Fibroblast of skin of left biceps (primary cell): Measurements from ENCODE around the gene EIF3I.

Experiments used
- DNase-seq, 2 experiments: peaks; one replicate each; pipeline ENCODE4 v3.0.0-alpha.2; 2013; ENCODE audit warnings: low read depth in 2 of 2

Gene EIF3I

DNA sequence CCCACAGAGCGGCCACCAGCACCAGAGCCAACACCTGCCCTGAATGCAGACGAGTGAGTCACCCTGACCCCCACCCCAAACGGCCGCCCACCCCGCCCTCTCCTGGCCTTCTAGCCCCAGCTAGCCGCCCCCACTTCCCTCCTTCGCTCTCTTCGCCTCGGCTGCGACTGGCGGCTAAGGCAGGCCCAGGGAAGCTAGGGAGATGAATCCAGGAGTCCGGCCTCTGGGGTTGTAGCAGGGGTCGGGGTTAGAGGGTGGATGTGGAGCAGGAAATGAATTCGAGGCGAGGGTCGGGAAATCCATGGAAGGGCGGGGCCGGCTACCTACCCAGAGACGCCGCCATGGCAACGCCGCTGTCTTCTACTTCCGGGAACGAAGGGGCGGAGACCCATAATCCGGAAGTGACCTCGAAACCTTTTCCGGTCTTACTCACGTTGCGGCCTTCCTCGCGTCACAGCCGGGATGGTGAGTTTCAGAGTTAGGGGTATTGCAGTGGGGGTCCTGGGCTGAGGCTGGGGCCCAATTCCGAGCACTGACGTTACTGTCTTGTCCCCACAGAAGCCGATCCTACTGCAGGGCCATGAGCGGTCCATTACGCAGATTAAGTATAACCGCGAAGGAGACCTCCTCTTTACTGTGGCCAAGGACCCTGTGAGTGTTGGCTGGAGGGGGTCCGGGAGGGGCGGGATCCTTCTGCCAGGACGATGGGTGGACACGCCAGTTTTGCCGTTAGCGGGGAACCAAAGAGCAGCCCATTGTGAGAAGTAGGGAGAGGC lies at the start of gene EIF3I, which contains the start of gene TMEM234:
EIF3I (plus strand) TSS at position 428 of the 776 bp plus-strand sequence; CDS start at position 463, 35 bp downstream.
TMEM234 (minus strand) TSS at position 374 of the 776 bp plus-strand sequence; CDS start at position 343, 31 bp downstream.
- peak; percentile 64 to 74 for DNase-seq

- no peak for DNase-seq
Measured at GRCh38 chr1:32172621-32173245, 49.5 kb upstream of the EIF3I start.

DNA sequence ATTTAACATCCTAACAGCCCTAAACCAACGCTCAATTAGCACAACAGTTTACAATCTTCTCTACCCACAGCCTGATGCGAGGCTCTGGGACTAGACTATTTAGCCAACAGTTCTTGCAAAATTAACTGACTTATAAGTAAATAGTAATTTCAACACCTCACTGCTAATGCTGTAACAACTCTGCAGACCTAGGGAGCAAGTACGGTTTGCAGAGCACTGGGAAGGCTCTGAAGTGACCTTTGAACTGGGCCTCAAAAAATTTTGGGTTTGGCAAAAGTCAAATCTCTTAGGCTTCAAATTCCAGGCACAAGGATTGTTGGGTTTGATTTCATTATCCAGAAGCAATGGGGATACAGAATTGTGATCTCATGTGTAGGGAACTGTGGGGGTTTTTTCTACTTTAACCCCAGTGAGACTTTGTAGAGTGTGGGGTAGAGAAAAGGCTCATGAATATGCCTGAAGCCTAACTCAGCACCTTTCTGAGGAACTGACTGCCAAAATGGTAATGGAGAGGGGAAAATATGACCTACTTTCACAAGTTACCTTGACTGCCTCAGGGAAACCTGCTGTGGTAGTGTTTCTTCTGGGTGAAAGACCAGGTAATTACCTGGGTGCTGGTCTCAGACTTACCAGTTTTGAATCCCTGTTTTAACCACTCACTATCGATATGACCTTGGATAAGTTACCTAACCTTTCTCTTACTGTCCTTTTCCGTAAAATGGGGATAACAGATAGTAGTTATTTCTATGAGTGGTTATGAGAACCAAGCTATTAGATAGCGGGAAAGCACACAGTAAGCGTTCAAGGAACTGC lies 43.6 kb upstream of the EIF3I start:
- DNase-seq, result no peak

- DNase-seq, result no peak
Measured at GRCh38 chr1:32179193-32179442, 43.1 kb upstream of the EIF3I start.

GRCh38 chr1:32179443-32180185 lies 42.6 kb upstream of the EIF3I start, which contains the start of gene TXLNA:
TSS of gene TXLNA (plus strand) at chr1:32179675. CDS start at chr1:32180346, 671 bp downstream.
- peak; percentile 75 to 76 for DNase-seq

DNA sequence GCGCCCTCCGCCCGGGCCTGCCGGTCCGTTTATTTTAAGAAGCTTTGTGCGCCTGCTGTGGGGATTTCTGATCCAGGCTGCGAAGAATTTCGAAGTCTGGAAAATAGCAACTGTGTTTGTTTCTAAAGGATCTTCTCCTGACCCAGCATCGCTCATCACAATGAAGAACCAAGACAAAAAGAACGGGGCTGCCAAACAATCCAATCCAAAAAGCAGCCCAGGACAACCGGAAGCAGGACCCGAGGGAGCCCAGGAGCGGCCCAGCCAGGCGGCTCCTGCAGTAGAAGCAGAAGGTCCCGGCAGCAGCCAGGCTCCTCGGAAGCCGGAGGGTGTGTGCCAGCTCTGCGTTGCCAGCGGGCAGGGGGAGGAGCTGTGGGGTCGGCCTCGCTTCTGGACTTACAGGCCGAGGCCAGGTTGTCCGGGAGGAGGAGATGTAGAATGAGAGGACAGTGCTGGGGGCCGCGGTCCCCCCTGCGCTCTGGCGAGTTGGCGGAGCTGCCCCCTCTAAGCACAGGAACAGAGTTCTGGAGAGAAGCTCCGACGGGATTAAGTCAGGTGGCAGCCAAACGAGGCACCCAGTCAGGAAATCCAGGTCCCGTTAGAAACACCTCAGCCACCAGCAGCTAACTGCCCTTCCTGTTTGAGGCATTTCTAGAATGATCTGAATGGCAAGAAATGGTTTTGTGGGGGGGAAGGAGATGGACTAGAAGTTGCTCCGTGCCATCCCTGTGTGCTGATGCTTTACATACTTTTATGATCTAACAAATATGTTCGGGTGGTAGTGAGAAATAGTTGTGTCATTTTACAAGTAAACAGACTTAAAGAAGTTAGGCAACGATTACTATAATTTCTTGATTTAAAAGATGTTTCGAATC lies 41.8 kb upstream of the EIF3I start:
- no peak for DNase-seq

GRCh38 chr1:32181065-32181464 lies 41.1 kb upstream of the EIF3I start:
- DNase-seq, result no peak

DNA sequence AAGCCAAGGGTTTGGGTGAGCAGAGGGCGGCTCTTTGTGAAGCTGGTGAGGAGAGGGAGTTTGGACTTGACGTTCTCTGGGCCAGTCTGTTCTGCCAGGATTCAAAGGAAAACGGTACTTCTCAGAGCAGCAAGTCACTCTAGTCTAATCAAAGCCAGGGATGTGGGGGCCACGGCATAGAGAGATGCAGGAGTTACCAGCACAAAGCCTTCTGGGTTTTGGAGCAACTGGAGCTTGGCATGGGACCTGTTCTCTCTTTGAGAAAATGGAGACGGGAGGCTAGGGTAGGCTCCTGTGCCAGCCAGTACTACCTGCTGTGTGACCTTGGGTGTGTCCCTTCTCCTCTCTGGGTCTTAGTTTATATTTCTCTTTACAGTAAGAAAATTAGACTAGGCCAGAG lies 40.6 kb upstream of the EIF3I start:
- DNase-seq, result no peak

DNA sequence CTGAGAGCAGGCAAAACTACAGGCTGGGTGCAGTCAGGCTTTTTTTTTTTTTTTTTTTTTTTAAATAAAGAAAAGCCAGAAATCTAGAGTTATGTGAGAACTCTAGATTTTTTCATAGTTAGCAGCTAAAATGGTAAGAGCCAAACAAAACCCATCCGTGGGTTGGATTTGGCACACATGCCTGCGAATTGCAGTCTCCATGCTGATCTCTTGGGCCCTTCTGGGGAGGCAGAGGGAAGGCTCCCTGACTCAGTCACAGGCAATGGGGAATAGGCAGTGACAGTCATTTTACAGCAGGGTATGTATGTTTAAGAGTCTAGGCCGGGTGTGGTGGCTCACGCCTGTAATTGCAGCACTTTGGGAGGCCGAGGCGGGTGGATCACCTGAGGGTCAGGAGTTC lies 40.1 kb upstream of the EIF3I start:
- no peak for DNase-seq

DNA sequence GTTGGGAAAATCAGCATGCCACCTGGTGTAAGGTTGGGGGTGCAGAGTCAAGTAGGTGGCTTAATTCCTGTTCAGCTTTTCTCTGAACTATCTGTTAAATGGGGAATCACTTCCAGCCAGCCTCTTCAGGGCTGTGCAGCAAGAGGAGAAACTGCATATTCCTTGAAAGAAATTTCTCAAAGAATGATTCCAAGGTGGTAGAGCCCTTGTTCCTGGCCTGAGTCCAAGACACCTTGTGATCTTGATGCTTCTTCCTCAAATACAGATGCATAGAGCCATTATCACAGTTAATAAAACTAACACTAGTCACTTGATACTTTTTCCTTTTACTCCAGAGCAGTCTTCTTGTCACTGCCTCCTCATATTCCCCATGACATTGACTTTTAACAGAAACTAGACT lies 37.6 kb upstream of the EIF3I start:
- DNase-seq, result no peak

- DNase-seq, result no peak
Measured at GRCh38 chr1:32186077-32186476, 36.1 kb upstream of the EIF3I start.

GRCh38 chr1:32186491-32186890 lies 35.7 kb upstream of the EIF3I start:
- DNase-seq, result no peak

DNA sequence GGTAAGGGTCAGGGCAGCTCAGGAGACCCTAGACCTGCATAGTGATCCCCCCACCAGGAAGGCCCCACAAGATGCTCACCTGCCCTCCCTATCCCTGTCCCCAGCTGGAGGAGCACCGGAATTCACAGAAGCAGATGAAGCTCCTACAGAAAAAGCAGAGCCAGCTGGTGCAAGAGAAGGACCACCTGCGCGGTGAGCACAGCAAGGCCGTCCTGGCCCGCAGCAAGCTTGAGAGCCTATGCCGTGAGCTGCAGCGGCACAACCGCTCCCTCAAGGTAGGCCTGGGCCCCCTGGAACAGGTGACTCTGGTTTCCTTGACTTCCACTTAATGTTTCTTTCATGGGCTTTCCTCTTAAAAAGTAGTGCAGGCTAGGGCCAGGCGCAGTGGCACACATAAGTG lies 34.4 kb upstream of the EIF3I start:
- DNase-seq, result no peak

GRCh38 chr1:32192220-32192948 lies 29.8 kb upstream of the EIF3I start:
- no peak for DNase-seq

- DNase-seq, result no peak
Measured at GRCh38 chr1:32194984-32195383, 27.2 kb upstream of the EIF3I start.

DNA sequence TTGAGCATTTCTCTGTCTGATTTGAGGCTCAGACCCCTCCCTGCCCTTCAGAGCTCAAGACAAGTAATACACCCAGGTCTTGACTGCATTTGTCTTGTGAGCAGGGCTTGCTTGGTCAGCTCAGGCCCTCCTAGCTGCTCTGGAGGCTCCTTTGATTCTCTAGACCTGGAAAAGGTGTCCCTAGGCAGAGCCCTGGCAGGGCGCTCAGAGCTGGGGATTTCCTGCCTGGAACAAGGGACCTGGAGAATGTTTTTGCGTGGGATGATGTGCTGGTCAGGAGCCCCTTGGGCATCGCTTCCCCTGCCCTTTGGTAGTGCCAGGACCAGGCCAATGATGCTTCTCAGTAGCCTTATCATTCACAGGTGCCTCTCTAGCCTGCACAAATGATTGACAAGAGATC lies 26.7 kb upstream of the EIF3I start:
- no peak for DNase-seq

GRCh38 chr1:32195972-32196823 lies 26.0 kb upstream of the EIF3I start:
- no peak for DNase-seq

DNA sequence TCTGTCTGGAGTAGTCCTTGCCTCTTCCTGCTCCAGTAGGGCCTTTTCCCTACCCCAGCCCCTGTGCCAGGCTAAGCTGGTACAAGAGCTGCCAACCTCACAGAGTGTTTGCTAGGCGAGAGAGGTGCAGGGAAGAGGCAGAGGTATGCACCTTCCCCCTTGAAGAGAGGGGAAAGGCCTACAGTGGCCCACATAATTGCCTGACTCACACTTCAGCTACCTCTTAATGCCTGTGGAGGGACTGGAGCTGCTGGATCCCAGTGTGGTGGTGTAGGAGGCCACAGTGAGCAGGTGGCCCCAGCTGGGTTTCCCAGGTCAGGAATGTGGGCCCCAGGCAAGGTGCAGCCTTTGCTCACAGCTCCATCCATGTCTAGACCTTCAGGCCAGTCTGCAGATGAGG lies 25.1 kb upstream of the EIF3I start:
- DNase-seq, result no peak

DNA sequence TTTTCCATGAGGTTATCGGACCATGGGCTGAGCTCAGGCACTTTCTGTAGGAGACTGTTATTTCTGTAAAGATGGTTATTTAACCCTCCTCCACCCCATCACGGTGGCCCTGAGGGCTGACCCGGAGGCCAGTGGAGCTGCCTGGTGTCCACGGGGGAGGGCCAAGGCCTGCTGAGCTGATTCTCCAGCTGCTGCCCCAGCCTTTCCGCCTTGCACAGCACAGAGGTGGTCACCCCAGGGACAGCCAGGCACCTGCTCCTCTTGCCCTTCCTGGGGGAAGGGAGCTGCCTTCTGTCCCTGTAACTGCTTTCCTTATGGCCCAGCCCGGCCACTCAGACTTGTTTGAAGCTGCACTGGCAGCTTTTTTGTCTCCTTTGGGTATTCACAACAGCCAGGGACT lies 24.4 kb upstream of the EIF3I start:
- DNase-seq, result no peak
